Liver (tissue), 3 donors: ENCODE data around the gene KRT83.

ENCODE experiments used
- CTCF ChIP-seq: fragments of 150-350 bp; IDR thresholded peaks from 2 replicates; pipeline ENCODE4 v1.5.1; 2017; ENCODE audit warnings: improper control_type of control experiment, low read depth, low read length; ENCODE audit not compliant: missing input control
- HNF4A ChIP-seq, 2 donors: conservative IDR thresholded peaks; 2 replicates each; pipeline ENCODE4 v1.6.1; 2016; ENCODE audit warnings: antibody characterized with exemption in 2 of 2, mild to moderate bottlenecking in 2 of 2
- MAX ChIP-seq: IDR thresholded peaks from 2 replicates; pipeline ENCODE4 v1.6.1; 2016; ENCODE audit warnings: antibody characterized with exemption
- RXRA ChIP-seq, 2 donors: IDR thresholded peaks; 2 replicates each; pipeline ENCODE4 v1.6.1; 2017 to 2018; ENCODE audit warnings: antibody characterized with exemption in 2 of 2, mild to moderate bottlenecking in 1 of 2
- TAF1 ChIP-seq: conservative IDR thresholded peaks from 2 replicates; pipeline ENCODE4 v1.6.1; 2016; ENCODE audit warnings: antibody characterized with exemption, mild to moderate bottlenecking
- YY1 ChIP-seq: IDR thresholded peaks from 2 replicates; pipeline ENCODE4 v1.6.1; 2016; ENCODE audit warnings: antibody characterized with exemption, mild to moderate bottlenecking
- TF ChIP-seq, protein P1 (sequence below): IDR thresholded peaks from 2 replicates; pipeline ENCODE4 v1.6.1; 2016; ENCODE audit warnings: antibody characterized with exemption, mild to moderate bottlenecking
- TF ChIP-seq, protein P2 (sequence below): IDR thresholded peaks from 2 replicates; pipeline ENCODE4 v1.6.1; 2016; ENCODE audit warnings: antibody characterized with exemption
- donor health status: healthy.
- donor health status: healthy.

- no peak for TF ChIP-seq CTCF
- no peak for TF ChIP-seq TAF1
- no peak for TF ChIP-seq MAX
- TF ChIP-seq, protein P1, sequence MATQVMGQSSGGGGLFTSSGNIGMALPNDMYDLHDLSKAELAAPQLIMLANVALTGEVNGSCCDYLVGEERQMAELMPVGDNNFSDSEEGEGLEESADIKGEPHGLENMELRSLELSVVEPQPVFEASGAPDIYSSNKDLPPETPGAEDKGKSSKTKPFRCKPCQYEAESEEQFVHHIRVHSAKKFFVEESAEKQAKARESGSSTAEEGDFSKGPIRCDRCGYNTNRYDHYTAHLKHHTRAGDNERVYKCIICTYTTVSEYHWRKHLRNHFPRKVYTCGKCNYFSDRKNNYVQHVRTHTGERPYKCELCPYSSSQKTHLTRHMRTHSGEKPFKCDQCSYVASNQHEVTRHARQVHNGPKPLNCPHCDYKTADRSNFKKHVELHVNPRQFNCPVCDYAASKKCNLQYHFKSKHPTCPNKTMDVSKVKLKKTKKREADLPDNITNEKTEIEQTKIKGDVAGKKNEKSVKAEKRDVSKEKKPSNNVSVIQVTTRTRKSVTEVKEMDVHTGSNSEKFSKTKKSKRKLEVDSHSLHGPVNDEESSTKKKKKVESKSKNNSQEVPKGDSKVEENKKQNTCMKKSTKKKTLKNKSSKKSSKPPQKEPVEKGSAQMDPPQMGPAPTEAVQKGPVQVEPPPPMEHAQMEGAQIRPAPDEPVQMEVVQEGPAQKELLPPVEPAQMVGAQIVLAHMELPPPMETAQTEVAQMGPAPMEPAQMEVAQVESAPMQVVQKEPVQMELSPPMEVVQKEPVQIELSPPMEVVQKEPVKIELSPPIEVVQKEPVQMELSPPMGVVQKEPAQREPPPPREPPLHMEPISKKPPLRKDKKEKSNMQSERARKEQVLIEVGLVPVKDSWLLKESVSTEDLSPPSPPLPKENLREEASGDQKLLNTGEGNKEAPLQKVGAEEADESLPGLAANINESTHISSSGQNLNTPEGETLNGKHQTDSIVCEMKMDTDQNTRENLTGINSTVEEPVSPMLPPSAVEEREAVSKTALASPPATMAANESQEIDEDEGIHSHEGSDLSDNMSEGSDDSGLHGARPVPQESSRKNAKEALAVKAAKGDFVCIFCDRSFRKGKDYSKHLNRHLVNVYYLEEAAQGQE: no peak
- TF ChIP-seq, protein P2, sequence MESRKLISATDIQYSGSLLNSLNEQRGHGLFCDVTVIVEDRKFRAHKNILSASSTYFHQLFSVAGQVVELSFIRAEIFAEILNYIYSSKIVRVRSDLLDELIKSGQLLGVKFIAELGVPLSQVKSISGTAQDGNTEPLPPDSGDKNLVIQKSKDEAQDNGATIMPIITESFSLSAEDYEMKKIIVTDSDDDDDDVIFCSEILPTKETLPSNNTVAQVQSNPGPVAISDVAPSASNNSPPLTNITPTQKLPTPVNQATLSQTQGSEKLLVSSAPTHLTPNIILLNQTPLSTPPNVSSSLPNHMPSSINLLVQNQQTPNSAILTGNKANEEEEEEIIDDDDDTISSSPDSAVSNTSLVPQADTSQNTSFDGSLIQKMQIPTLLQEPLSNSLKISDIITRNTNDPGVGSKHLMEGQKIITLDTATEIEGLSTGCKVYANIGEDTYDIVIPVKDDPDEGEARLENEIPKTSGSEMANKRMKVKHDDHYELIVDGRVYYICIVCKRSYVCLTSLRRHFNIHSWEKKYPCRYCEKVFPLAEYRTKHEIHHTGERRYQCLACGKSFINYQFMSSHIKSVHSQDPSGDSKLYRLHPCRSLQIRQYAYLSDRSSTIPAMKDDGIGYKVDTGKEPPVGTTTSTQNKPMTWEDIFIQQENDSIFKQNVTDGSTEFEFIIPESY: no peak
- no peak for TF ChIP-seq YY1
- no peak for TF ChIP-seq RXRA (IDR thresholded peaks at IDR 0.05)
- no peak for TF ChIP-seq HNF4A (conservative IDR thresholded peaks at IDR 0.05)
Measured at GRCh38 chr12:52346593-52346992, 25.4 kb upstream of the KRT83 start.
